ENCODE data around the gene ZYG11B. TPM values are rescaled to one million over a fixed set of nuclear protein-coding genes. Genes with fewer than 3 reads are reported as not detected.

The ZYG11B gene
- total and polyA plus RNA-seq, 2 donors (not counting 3 experiments of a cell fraction or from before 2014, with no cell fraction given), result 8.2 to 27.2 TPM

DNA sequence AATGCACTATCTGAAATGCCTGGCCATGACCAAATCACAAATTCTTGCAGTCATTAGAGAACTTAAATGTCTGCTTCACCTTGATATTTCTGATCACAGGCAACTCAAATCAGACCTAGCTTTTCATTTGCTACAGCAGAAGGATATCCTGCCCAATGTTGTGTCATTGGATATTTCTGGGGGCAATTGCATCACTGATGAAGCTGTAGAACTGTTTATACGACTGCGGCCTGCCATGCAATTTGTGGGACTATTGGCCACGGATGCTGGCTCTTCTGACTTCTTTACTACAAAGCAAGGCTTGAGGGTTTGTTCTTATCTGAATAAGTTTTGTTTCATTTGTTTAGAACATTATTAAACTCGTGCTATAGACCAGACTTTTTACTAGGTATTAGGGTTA lies 131.2 kb downstream of the ZYG11B start:
- no peaks in the 10 kb centered on the region for H3K4me1 ChIP-seq (ENCODE audit: control insufficient read depth, extremely low read depth, insufficient read depth, low read length)

More for the DNA sequence above, 131.2 kb downstream of the ZYG11B start:
- no peaks in the 10 kb centered on the region for H3K79me2 ChIP-seq (ENCODE audit: control insufficient read depth, insufficient read depth, low read length)
- H3K4me3 ChIP-seq (replicated peaks in 1 of 3; ENCODE audit: insufficient read depth in 1 of 3, low read depth in 1 of 3, low read length in 3 of 3), result no peak overlapping the region
- no peak overlapping the region for H2AFZ ChIP-seq (ENCODE audit: low read depth, low read length)
- H3K27me3 ChIP-seq (ENCODE audit: control insufficient read depth in 2 of 2, insufficient read depth in 2 of 2, low read length in 2 of 2), result no peaks in the 10 kb centered on the region
- dilution Hi-C loops (cut with MboI; ENCODE audit: extremely low pct_ligation_motif_present, low sequenced_read_pairs), result no loop called here
- BruUV-seq (replicated peaks), result no TSS peak
- no peak for TF ChIP-seq EZH2 (IDR thresholded peaks at IDR 0.05; ENCODE audit: borderline replicate concordance, low read depth, low read length, severe bottlenecking)
- no peak for TF ChIP-seq MYC (IDR thresholded peaks at IDR 0.05; ENCODE audit: low read depth, low read length)
- TF ChIP-seq POLR2AphosphoS5 (IDR thresholded peaks at IDR 0.05; ENCODE audit: insufficient read depth, low read depth, low read length), result no peak
- TF ChIP-seq FOS (IDR thresholded peaks at IDR 0.05; ENCODE audit: borderline replicate concordance, insufficient read depth, low read length), result no peak
- TF ChIP-seq, protein P1, sequence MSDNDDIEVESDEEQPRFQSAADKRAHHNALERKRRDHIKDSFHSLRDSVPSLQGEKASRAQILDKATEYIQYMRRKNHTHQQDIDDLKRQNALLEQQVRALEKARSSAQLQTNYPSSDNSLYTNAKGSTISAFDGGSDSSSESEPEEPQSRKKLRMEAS (IDR thresholded peaks at IDR 0.05; ENCODE audit: insufficient read depth, insufficient read length), result no peak
- no peak for TF ChIP-seq GATA2 (IDR thresholded peaks at IDR 0.05; ENCODE audit: insufficient read depth, insufficient read length, low read depth, low read length)
- TF ChIP-seq, protein P2, sequence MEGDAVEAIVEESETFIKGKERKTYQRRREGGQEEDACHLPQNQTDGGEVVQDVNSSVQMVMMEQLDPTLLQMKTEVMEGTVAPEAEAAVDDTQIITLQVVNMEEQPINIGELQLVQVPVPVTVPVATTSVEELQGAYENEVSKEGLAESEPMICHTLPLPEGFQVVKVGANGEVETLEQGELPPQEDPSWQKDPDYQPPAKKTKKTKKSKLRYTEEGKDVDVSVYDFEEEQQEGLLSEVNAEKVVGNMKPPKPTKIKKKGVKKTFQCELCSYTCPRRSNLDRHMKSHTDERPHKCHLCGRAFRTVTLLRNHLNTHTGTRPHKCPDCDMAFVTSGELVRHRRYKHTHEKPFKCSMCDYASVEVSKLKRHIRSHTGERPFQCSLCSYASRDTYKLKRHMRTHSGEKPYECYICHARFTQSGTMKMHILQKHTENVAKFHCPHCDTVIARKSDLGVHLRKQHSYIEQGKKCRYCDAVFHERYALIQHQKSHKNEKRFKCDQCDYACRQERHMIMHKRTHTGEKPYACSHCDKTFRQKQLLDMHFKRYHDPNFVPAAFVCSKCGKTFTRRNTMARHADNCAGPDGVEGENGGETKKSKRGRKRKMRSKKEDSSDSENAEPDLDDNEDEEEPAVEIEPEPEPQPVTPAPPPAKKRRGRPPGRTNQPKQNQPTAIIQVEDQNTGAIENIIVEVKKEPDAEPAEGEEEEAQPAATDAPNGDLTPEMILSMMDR (IDR thresholded peaks at IDR 0.05; ENCODE audit: extremely low read depth in 1 of 2, insufficient read depth in 1 of 2, low read depth in 1 of 2, low read length in 2 of 2), result no peak
- TF ChIP-seq POLR2A (IDR thresholded peaks at IDR 0.05; ENCODE audit: low read depth, low read length), result no peak
- TF ChIP-seq JUN (IDR thresholded peaks at IDR 0.05; ENCODE audit: borderline replicate concordance, insufficient read depth, insufficient read length, low read depth), result no peak
- intact Hi-C loops (cut with micrococcal nuclease), result no loop called here
- no peak overlapping the region for H3K27ac ChIP-seq (ENCODE audit: insufficient read depth, low read depth, low read length)
- H3K36me3 ChIP-seq (ENCODE audit: control insufficient read depth in 2 of 2, extremely low read depth in 1 of 2, insufficient read depth in 2 of 2, low read length in 2 of 2), result no peaks in the 10 kb centered on the region
- CTCF ChIA-PET, result interaction anchor here (0.7 to 1.3 kb wide), 4 partner anchors 10 to 142 kb away, joined by 3 to 5 read pairs (median 4); partner anchors contain the start of gene ZYG11A
- no peaks in the 10 kb centered on the region for H3K9me1 ChIP-seq (replicated peaks; ENCODE audit: control insufficient read depth, extremely low read depth, insufficient read depth, low read length)
- POLR2A ChIA-PET, result no interaction called here
- FAIRE-seq, result no peak
- H3K4me2 ChIP-seq (ENCODE audit: insufficient read depth, low read length), result no peak overlapping the region
- no peaks in the 10 kb centered on the region for H3K9me3 ChIP-seq (replicated peaks; ENCODE audit: control insufficient read depth, insufficient read depth, low read length)
- DNase-seq (ENCODE audit: low read depth, low spot score), result no peak
- no peaks in the 10 kb centered on the region for H4K20me1 ChIP-seq (replicated peaks; ENCODE audit: control insufficient read depth, extremely low read depth, insufficient read depth, low read length)
- H3K9ac ChIP-seq (replicated peaks; ENCODE audit: extremely low read depth, insufficient read depth, low read length), result no peak overlapping the region
